BJ (cell line): ENCODE results near the gene FOSL1. TPM values are rescaled to one million over a fixed set of nuclear protein-coding genes. Genes with fewer than 3 reads are reported as not detected.
A peak's percentile ranks its signal among the peaks of the same experiment; 100 is the strongest.

Experiments
- CTCF ChIA-PET: fragments of 350-600 bp; formaldehyde crosslinking; extraction: SDS; loops from one replicate; lab custom pipeline; 2021; ENCODE audit warnings: antibody characterized with exemption, inconsistent platforms; lab: Yijun Ruan, JAX
- POLR2A ChIA-PET: fragments of 300-600 bp; sonication (Branson Sonifier 250); formaldehyde crosslinking; extraction: SDS; loops from one replicate; lab custom pipeline; 2021; ENCODE audit warnings: antibody characterized with exemption; lab: Charles Lee
- DNase-seq: peaks from one replicate; pipeline ENCODE4 v3.0.0-alpha.2; 2011; ENCODE audit warnings: low read depth
- H3K27me3 ChIP-seq: 2 replicates; pipeline ENCODE4 v1.6.0; 2011; ENCODE audit warnings: low read length; ENCODE audit not compliant: control insufficient read depth, insufficient read depth
- H3K36me3 ChIP-seq: 2 replicates; pipeline ENCODE4 v1.5.1; 2011; ENCODE audit warnings: low read length; ENCODE audit not compliant: control insufficient read depth, insufficient read depth
- H3K4me3 ChIP-seq: 2 replicates; pipeline ENCODE4 v1.5.1; 2011; ENCODE audit warnings: low read depth, mild to moderate bottlenecking, control low read depth, low read length
- polyA plus RNA-seq: library from polyadenylated mRNA; depleted of rRNA; stranded (reverse); fragments of >200 nt; gene quantifications from 2 replicates; pipeline ENCODE4 v1.2.3, GENCODE V29; 2011
- TF ChIP-seq, protein P1 (sequence below): IDR thresholded peaks from 2 replicates; pipeline ENCODE4 v1.5.1; 2011; ENCODE audit warnings: low read depth, mild to moderate bottlenecking, control low read depth, inconsistent platforms, low read length, moderate library complexity; ENCODE audit not compliant: insufficient read depth

Gene FOSL1
- polyA plus RNA-seq, 1 experiment = 10.3 TPM

DNA sequence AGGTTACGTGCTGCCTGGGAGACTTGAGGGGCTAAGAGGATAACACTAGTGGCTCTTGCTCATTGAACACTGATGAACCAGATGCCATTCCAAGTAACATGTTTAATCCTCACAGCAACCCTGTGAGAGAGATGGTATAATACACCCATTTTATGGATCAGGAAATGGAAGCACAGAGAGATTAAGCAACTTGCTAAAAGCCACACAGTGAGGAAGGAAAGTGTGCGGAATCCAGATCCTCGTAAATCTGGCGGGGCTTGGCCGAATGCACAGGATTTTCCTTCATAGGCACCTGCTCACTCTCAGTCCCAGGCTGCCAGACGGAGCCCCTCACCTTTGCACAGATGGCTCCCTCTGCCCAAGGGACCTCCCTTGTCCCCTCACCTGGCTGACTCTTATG lies 7.7 kb upstream of the FOSL1 start:
- no peak for DNase-seq
- no peak overlapping the region for H3K4me3 ChIP-seq
- no peaks in the 10 kb centered on the region for H3K36me3 ChIP-seq
- no peaks in the 10 kb centered on the region for H3K27me3 ChIP-seq
- POLR2A ChIA-PET = no interaction called here
- TF ChIP-seq, protein P1, sequence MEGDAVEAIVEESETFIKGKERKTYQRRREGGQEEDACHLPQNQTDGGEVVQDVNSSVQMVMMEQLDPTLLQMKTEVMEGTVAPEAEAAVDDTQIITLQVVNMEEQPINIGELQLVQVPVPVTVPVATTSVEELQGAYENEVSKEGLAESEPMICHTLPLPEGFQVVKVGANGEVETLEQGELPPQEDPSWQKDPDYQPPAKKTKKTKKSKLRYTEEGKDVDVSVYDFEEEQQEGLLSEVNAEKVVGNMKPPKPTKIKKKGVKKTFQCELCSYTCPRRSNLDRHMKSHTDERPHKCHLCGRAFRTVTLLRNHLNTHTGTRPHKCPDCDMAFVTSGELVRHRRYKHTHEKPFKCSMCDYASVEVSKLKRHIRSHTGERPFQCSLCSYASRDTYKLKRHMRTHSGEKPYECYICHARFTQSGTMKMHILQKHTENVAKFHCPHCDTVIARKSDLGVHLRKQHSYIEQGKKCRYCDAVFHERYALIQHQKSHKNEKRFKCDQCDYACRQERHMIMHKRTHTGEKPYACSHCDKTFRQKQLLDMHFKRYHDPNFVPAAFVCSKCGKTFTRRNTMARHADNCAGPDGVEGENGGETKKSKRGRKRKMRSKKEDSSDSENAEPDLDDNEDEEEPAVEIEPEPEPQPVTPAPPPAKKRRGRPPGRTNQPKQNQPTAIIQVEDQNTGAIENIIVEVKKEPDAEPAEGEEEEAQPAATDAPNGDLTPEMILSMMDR = no peak
- CTCF ChIA-PET = interaction anchor here (1.1 kb wide), 1 partner anchor 21 kb away, joined by 3 read pairs; no protein-coding TSS in a partner anchor

DNA sequence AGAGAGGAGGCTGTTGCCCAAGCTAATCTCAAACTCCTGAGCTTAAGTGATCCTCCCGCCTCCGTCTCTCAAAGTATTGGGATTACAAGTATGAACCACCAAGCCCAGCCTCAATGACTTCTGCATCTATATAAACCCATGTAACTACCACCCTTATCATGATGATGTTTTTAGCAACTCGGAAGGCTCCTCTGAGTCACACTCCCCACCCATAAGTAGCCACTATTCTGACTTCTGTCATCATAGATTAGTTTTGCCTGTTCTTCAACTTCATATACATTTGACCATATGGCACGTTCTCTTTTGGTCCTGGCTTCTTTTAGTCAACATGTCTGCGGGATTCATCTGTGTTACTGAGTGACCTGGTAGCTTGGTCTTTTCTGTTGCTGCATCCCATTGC lies 6.4 kb upstream of the FOSL1 start:
- H3K36me3 ChIP-seq = no peaks in the 10 kb centered on the region
- ChIA-PET CTCF (interaction anchor here (1.1 to 1.4 kb wide), 3 partner anchors 18 to 138 kb away, joined by 3 to 6 read pairs (median 3); partner anchors contain the start of gene FIBP), POLR2A (no interaction called here)
- no peaks in the 10 kb centered on the region for H3K27me3 ChIP-seq
- H3K4me3 ChIP-seq = no peak overlapping the region
- TF ChIP-seq, protein P1 = no peak
- DNase-seq = no peak

DNA sequence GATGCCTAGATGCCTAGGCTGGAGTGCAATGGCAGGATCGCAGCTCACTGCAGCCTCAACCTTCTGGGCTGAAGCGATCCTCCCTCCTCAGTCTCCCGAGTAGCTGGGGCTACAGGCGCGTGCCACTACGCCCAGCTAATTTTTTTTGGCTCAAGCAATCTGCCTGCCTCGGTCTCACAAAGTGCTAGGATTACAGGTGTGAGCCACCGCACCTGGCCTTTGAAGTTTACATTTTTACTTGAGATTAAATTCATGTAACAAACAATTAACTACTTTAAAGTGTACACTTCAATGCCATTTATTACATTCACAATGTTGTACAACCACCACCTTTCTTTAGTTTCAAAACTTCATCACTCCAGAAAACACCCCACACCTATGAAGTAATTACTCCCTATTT lies 3.5 kb upstream of the FOSL1 start:
- no peaks in the 10 kb centered on the region for H3K36me3 ChIP-seq
- POLR2A ChIA-PET = interaction anchor here (0.5 to 2.2 kb wide), 2 partner anchors 12 to 13 kb away, joined by 3 to 5 read pairs; no protein-coding TSS in a partner anchor
- no peaks in the 10 kb centered on the region for H3K27me3 ChIP-seq
- H3K4me3 ChIP-seq = no peak overlapping the region
- TF ChIP-seq, protein P1 = no peak
- no peak for DNase-seq
- CTCF ChIA-PET = interaction anchor here (0.6 to 11.3 kb wide), 2 partner anchors 11 to 17 kb away, joined by 3 to 130 read pairs; partner anchors contain the start of genes CCDC85B and FIBP

DNA sequence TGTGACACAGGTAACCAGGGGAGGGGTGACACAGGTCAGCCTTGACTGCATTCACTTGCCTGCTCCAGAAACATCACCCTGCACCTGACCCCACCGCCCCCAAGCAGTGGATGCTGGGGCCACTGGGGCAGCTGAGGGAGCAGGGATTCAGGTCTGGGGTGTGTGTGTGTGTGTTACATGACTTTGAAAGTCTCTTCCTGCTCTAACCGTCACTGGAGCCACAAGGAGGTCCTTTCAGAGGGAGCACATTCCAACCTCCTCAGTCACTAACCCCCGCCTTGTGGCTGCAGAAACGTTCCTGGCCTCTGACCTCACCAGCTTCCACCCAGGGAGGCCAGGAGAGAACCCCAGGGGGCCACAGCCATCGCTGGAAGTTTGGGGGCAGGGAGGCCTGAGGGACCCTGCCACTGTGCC lies 2.9 kb upstream of the FOSL1 start:
- ChIA-PET POLR2A (interaction anchor here (2.2 kb wide), 1 partner anchor 12 kb away, joined by 5 read pairs; no protein-coding TSS in a partner anchor), CTCF (interaction anchor here (0.6 to 11.3 kb wide), 4 partner anchors 10 to 16 kb away, joined by 3 to 130 read pairs (median 3); partner anchors contain the start of genes CCDC85B and FIBP)
- Histone ChIP-seq H3K4me3 (no peak overlapping the region), H3K27me3 (no peaks in the 10 kb centered on the region), H3K36me3 (no peaks in the 10 kb centered on the region)
- DNase-seq = peak; percentile 68
- TF ChIP-seq, protein P1 = no peak

DNA sequence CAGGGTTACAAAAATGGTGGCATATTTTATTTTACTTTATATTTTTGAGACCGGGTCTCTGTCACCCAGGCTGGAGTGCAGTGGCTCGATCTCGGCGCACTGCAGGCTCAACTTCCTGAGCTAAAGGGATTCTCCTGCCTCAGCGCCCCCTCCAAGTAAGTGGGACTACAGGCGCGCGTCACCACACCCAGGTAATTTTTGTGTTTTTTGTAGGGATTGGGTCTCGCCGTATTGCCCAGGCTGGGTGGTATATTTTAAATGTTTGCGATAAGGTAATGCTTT lies 652 bp upstream of the FOSL1 start:
- Histone ChIP-seq H3K36me3 (peaks cover 2% of the 10 kb centered on the region; the same call in 1 of the 2 replicates), H3K4me3 (peak overlapping the region; percentile 86; the same call in 1 of the 2 replicates), H3K27me3 (no peaks in the 10 kb centered on the region)
- TF ChIP-seq, protein P1 = no peak
- ChIA-PET POLR2A (interaction anchor here (0.5 to 1.8 kb wide), 7 partner anchors 11 to 402 kb away, joined by 3 to 19 read pairs (median 3); partner anchors contain the start of genes CCDC85B and MALAT1), CTCF (interaction anchor here (0.8 to 11.3 kb wide), 4 partner anchors 11 to 189 kb away, joined by 3 to 130 read pairs (median 6); partner anchors contain the start of genes CCDC85B, FIBP and KAT5)
- no peak for DNase-seq
